ENCODE results near the gene NOS1AP. TPM values are rescaled to one million over a fixed set of nuclear protein-coding genes. Genes with fewer than 3 reads are reported as not detected.

Gene NOS1AP
- total and polyA plus RNA-seq, 9 of the 15 experiments (the other 6 are each of a cell fraction or from before 2014, with no cell fraction given) = 0.07 to 1.5 (median 0.22) TPM

- peak; percentile 74 to 96; a peak in 3 of 4 replicates for TF ChIP-seq TEAD1 (CRISPR knock-in tag; IDR thresholded peaks at IDR 0.05)
Observed at GRCh38 chr1:162185314-162186025, 116.0 kb downstream of the NOS1AP start (continued).

GRCh38 chr1:162186026-162186374, 116.5 kb downstream of the NOS1AP start:
- no peaks in the 10 kb centered on the region; the same call in 1 of the 2 replicates for H4K20me1 ChIP-seq (replicated peaks; ENCODE audit: control insufficient read depth, insufficient read depth, low read length)
- 0% methylated on average over 1 of the region's 1 CpG for WGBS (ENCODE audit: insufficient coverage, low coverage, missing lambda C conversion rate)
- H3K36me3 ChIP-seq (ENCODE audit: control insufficient read depth, insufficient read depth, low read length) = no peaks in the 10 kb centered on the region
- FAIRE-seq (no peak), DNase-seq (ENCODE audit: extremely low read depth in 1 of 4, low spot score in 3 of 4) (no peak), ATAC-seq (no peak)
- H3K9ac ChIP-seq (ENCODE audit: insufficient read depth in 1 of 2, low read depth in 2 of 2, low read length in 2 of 2) = no peak overlapping the region
- no peak overlapping the region for H3K4me3 ChIP-seq
- intact Hi-C loops (cut with micrococcal nuclease) = no loop called here
- H3K27me3 ChIP-seq (ENCODE audit: control insufficient read depth in 2 of 2, insufficient read depth in 2 of 2, low read length in 2 of 2) = peaks cover 0 to 6% of the 10 kb centered on the region in 2 experiments; a peak in 2 of 5 replicates
- H3K9me3 ChIP-seq (replicated peaks; ENCODE audit: control insufficient read depth, insufficient read depth, low read depth, low read length) = no peaks in the 10 kb centered on the region
- BruUV-seq (replicated peaks) = no TSS peak
- H3K4me2 ChIP-seq (ENCODE audit: insufficient read depth, low read length) = no peak overlapping the region
- no peaks in the 10 kb centered on the region for H3K79me2 ChIP-seq (ENCODE audit: control insufficient read depth, insufficient read depth, low read length)
- ChIA-PET CTCF (ENCODE audit: low intra/inter-chr PET ratio) (no interaction called here), POLR2A (no interaction called here)
- in situ Hi-C loops (cut with MboI) = no loop called here
- H3K4me1 ChIP-seq (replicated peaks in 1 of 2; ENCODE audit: control insufficient read depth in 2 of 2, insufficient read depth in 2 of 2, low read length in 2 of 2) = peaks cover 0 to 3% of the 10 kb centered on the region in 2 experiments; a peak in 2 of 5 replicates
- no peak overlapping the region for H3K27ac ChIP-seq (ENCODE audit: extremely low read depth, low read depth, low read length)
- no peak overlapping the region for H2AFZ ChIP-seq (ENCODE audit: low read depth, low read length)
- H3K9me1 ChIP-seq (ENCODE audit: control insufficient read depth, insufficient read depth, low read length) = no peaks in the 10 kb centered on the region
- TF ChIP-seq FOXO4 (CRISPR knock-in tag; IDR thresholded peaks at IDR 0.05) (no peak), HINFP (tag; conservative IDR thresholded peaks at IDR 0.05; ENCODE audit: low read depth) (no peak), FIP1L1 (IDR thresholded peaks at IDR 0.05; ENCODE audit: low read depth, low read length, poor library complexity, severe bottlenecking) (no peak), TFE3 (CRISPR knock-in tag; IDR thresholded peaks at IDR 0.05) (no peak), KAT7 (CRISPR knock-in tag; IDR thresholded peaks at IDR 0.05; ENCODE audit: borderline replicate concordance) (no peak), ARID1B (IDR thresholded peaks at IDR 0.05) (no peak), TBL1XR1 (IDR thresholded peaks at IDR 0.05; ENCODE audit: low read length in 2 of 2) (no peak), ZNF143 (CRISPR knock-in tag; IDR thresholded peaks at IDR 0.05) (no peak)
- TF ChIP-seq, protein P1, sequence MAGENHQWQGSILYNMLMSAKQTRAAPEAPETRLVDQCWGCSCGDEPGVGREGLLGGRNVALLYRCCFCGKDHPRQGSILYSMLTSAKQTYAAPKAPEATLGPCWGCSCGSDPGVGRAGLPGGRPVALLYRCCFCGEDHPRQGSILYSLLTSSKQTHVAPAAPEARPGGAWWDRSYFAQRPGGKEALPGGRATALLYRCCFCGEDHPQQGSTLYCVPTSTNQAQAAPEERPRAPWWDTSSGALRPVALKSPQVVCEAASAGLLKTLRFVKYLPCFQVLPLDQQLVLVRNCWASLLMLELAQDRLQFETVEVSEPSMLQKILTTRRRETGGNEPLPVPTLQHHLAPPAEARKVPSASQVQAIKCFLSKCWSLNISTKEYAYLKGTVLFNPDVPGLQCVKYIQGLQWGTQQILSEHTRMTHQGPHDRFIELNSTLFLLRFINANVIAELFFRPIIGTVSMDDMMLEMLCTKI (IDR thresholded peaks at IDR 0.05; ENCODE audit: partially characterized antibody) = no peak
- TF ChIP-seq, protein P2, sequence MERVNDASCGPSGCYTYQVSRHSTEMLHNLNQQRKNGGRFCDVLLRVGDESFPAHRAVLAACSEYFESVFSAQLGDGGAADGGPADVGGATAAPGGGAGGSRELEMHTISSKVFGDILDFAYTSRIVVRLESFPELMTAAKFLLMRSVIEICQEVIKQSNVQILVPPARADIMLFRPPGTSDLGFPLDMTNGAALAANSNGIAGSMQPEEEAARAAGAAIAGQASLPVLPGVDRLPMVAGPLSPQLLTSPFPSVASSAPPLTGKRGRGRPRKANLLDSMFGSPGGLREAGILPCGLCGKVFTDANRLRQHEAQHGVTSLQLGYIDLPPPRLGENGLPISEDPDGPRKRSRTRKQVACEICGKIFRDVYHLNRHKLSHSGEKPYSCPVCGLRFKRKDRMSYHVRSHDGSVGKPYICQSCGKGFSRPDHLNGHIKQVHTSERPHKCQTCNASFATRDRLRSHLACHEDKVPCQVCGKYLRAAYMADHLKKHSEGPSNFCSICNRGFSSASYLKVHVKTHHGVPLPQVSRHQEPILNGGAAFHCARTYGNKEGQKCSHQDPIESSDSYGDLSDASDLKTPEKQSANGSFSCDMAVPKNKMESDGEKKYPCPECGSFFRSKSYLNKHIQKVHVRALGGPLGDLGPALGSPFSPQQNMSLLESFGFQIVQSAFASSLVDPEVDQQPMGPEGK (CRISPR knock-in tag; IDR thresholded peaks at IDR 0.05; ENCODE audit: borderline replicate concordance) = no peak
